ENCODE results near the gene DCAF15.

DNA sequence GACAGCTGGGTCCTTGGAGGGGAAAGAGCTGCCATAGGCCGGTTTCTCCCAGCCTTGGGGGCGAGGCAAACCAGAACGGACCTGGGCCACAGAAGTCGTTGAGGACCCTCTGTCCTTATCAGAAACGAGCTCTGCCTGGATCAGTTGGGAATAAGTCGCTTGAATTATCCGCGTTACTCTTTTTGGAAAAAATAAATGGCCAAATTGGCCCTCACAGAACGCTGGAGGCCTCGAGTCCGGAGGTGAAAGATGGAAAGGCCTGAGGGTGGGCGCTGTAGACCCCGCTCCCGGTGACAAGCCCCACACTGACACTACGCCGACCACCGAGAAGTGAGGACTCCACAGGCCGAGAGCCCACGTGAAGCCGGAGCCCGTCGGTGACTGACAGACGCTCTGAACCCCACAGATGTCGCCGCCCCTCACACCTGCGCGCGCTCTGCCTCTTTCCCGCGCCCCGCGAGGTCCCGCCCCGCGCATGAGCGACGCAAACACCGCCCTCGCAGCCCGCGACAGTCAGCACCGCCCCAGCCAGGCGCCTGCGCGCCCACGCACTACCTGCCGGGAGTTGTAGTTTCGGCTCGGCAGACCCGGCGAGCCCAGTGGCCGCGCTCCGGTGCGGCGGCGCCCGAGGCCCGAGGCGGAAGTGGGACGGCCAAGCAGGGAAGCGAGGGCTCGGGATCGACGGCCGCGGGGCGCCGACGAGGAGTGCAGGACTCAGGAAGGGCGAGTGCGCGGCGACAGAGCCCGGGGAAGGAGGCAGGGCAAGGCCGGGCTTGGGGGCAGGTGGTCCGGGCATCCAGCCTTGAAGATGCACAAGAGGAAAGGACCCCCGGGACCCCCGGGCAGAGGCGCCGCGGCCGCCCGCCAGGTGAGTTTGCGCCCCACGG lies 46.4 kb upstream of the DCAF15 start, which contains the start of the genes BRME1 and CC2D1A:
- TF ChIP-seq CTCF (conservative IDR thresholded peaks at IDR 0.05 in 1 of 2, IDR thresholded peaks at IDR 0.05 in 1 of 2; ENCODE audit: extremely low read depth in 1 of 2, insufficient read depth in 1 of 2, low read depth in 1 of 2, low read length in 2 of 2) (no peak), EZH2 (IDR thresholded peaks at IDR 0.05; ENCODE audit: borderline replicate concordance, low read length) (no peak)

Measured in mammary epithelial cell (primary cell).